Gastrocnemius medialis (tissue), 4 donors: ENCODE results near the gene SMAD2. TPM values are rescaled to one million over a fixed set of nuclear protein-coding genes. Genes with fewer than 3 reads are reported as not detected.

Source experiments
- ATAC-seq, 2 donors: fragments of 150-250 bp; one replicate each; pipeline ENCODE4 v1.9.1; 2016
- DNase-seq, 2 donors: peaks; one replicate each; pipeline ENCODE4 v3.0.0-alpha.2; 2019
- H3K27ac ChIP-seq, 4 donors: fragments of 200-600 bp; sonication (generic); 1 replicate in 1 of 4; 2 replicates in 3 of 4; pipeline ENCODE4 v1.5.1; 2016 to 2018; ENCODE audit warnings: mild to moderate bottlenecking in 2 of 4, moderate library complexity in 1 of 4
- H3K27me3 ChIP-seq, 3 donors: fragments of 200-600 bp; sonication (generic) in 2 of 3; 1 replicate in 1 of 3; 2 replicates in 2 of 3; pipeline versions ENCODE4 v1.5.1 to v1.6.0; 2016 to 2019; ENCODE audit warnings: mild to moderate bottlenecking in 1 of 3, moderate library complexity in 1 of 3
- H3K36me3 ChIP-seq, 2 donors: fragments of 200-600 bp; sonication (generic) in 1 of 2; one replicate each; pipeline ENCODE4 v1.5.1; 2017 to 2018
- H3K4me1 ChIP-seq, 2 donors: fragments of 200-600 bp; sonication (generic) in 1 of 2; one replicate each; pipeline ENCODE4 v1.5.1; 2016 to 2017; ENCODE audit warnings: mild to moderate bottlenecking in 2 of 2
- H3K4me3 ChIP-seq, 4 donors: fragments of 200-600 bp; sonication (generic) in 3 of 4; 1 replicate in 1 of 4; 2 replicates in 3 of 4; pipeline ENCODE4 v1.5.1; 2016 to 2019; ENCODE audit warnings: mild to moderate bottlenecking in 2 of 4
- H3K9me3 ChIP-seq, 3 donors: fragments of 200-600 bp; sonication (generic) in 2 of 3; 1 replicate in 1 of 3; 2 replicates in 2 of 3; pipeline ENCODE4 v1.5.1; 2016 to 2019
- CTCF ChIP-seq, 5 experiments: fragments of 450-650 bp in 3 of 5; fragments of 200-600 bp in 2 of 5; sonication (generic) in 2 of 5; IDR thresholded peaks in 4 of 5; conservative IDR thresholded peaks in 1 of 5; 1 replicate in 4 of 5; 2 replicates in 1 of 5; pipeline ENCODE4 v1.5.1; 2016 to 2019; ENCODE audit warnings: antibody characterized with exemption in 5 of 5, mild to moderate bottlenecking in 3 of 5, moderate library complexity in 3 of 5
- POLR2A ChIP-seq, 2 donors: fragments of 450-650 bp; IDR thresholded peaks; one replicate each; pipeline ENCODE4 v1.6.1; 2017; ENCODE audit warnings: antibody characterized with exemption in 2 of 2, mild to moderate bottlenecking in 2 of 2, moderate library complexity in 2 of 2
- in situ Hi-C, 4 donors: fragments of 200-750 bp; cut with MboI; loops; one replicate each; pipeline versions ENCODE4 v1.15.0 to v1.8.0; 2017; ENCODE audit warnings: low sequenced_read_pairs in 4 of 4
- intact Hi-C: fragments of 100-400 bp; cut with DNase I; formaldehyde crosslinking; loops from one replicate; pipeline ENCODE4 v1.15.1; 2023; ENCODE audit warnings: low total_unique reads
- total RNA-seq, 4 donors: library from RNA; depleted of rRNA; stranded (reverse); fragments of >200 nt; gene quantifications; one replicate each; pipeline versions ENCODE4 v1.1.0 to v1.2.3, GENCODE V29; 2016

Gene SMAD2
- total RNA-seq, 4 donors from 2014 or later: 53.6 to 67.7 (median 61.3) TPM

GRCh38 chr18:47795434-47795814 is 135.0 kb downstream of the SMAD2 start:
- Histone ChIP-seq H3K27ac (no peak overlapping the region), H3K9me3 (no peaks in the 10 kb centered on the region), H3K36me3 (no peaks in the 10 kb centered on the region), H3K4me1 (no peaks in the 10 kb centered on the region), H3K27me3 (no peaks in the 10 kb centered on the region), H3K4me3 (no peak overlapping the region)
- TF ChIP-seq CTCF (IDR thresholded peaks at IDR 0.05 in 4 of 5, conservative IDR thresholded peaks at IDR 0.05 in 1 of 5) (no peak), POLR2A (IDR thresholded peaks at IDR 0.05) (no peak)
- intact Hi-C loops (no loop called here), in situ Hi-C loops (loop anchor here in 1 of 4 donors (25.0 kb wide), 1 partner anchor 642 kb away; no protein-coding TSS in a partner anchor)
- ATAC-seq (no peak), DNase-seq (no peak)

DNA sequence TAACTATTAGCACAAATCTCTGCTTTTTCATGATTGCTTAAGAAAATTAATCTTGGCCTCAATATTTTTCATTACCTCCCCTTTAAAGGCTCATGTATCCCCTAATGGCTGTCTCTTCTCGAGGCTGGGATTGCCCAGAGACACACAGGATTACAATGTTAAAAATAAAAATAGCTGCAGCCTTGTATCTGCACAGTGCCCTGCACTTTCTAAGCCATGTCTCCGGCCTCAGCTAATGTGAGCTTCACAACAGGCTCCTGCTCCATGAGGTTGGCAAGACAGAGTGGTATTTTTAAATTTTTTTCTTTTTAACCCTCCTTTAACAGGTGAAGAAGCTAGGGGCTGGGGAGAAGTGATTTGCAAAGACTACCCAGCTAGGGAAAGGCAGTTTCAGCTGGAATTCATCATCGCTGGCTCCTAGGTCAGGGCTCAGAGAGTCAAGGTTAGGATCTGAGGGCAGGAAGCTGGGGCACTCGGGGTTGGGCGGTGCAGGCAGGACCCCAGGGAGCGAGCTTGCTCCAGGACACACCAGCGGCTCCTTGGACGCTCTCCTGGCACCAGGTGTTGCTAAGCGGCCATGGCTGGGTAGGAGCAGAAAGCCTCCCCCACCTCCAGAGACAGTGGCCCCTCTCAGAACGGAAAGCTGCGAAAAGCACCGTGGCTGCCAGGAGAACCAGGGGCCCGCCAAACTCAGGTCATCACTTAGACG is 135.6 kb downstream of the SMAD2 start:
- no peaks in the 10 kb centered on the region for H3K36me3 ChIP-seq
- H3K27ac ChIP-seq: no peak overlapping the region
- in situ Hi-C loops (loop anchor here in 1 of 4 donors (25.0 kb wide), 1 partner anchor 642 kb away; no protein-coding TSS in a partner anchor), intact Hi-C loops (no loop called here)
- no peak overlapping the region for H3K4me3 ChIP-seq
- no peak for DNase-seq
- no peaks in the 10 kb centered on the region for H3K9me3 ChIP-seq
- no peak for ATAC-seq
- no peaks in the 10 kb centered on the region for H3K4me1 ChIP-seq
- TF ChIP-seq CTCF (IDR thresholded peaks at IDR 0.05 in 4 of 5, conservative IDR thresholded peaks at IDR 0.05 in 1 of 5): no peak
- TF ChIP-seq POLR2A (IDR thresholded peaks at IDR 0.05): no peak
- H3K27me3 ChIP-seq: no peaks in the 10 kb centered on the region

DNA sequence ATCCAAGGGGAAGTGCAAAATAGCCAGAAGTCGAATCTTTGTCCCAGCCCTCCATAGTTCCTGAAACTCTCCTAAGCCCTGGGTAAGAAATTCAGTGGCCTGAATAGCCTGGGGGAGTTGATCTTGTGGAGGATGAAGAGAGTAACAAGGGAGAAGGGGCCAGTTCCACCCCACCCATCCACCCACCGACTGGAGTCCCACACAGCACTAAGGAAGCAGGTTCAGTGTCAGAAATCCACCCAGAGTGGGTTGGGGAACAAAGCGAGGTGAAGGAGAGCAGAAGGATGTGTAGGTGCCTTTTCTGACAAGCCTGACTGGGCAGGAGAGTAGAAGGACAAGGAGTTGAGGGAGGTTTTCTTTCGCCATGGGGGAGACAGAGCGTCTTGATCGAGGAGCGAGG is 136.8 kb downstream of the SMAD2 start:
- DNase-seq (no peak), ATAC-seq (no peak)
- Histone ChIP-seq H3K27me3 (no peaks in the 10 kb centered on the region), H3K36me3 (no peaks in the 10 kb centered on the region), H3K9me3 (no peaks in the 10 kb centered on the region), H3K27ac (no peak overlapping the region), H3K4me3 (no peak overlapping the region), H3K4me1 (no peaks in the 10 kb centered on the region)
- TF ChIP-seq CTCF (IDR thresholded peaks at IDR 0.05 in 4 of 5, conservative IDR thresholded peaks at IDR 0.05 in 1 of 5): no peak
- TF ChIP-seq POLR2A (IDR thresholded peaks at IDR 0.05): no peak
- in situ Hi-C loops (loop anchor here in 1 of 4 donors (25.0 kb wide), 1 partner anchor 644 kb away; no protein-coding TSS in a partner anchor), intact Hi-C loops (no loop called here)

- intact Hi-C loops: no loop called here
- no peak for TF ChIP-seq CTCF (IDR thresholded peaks at IDR 0.05 in 4 of 5, conservative IDR thresholded peaks at IDR 0.05 in 1 of 5)
- TF ChIP-seq POLR2A (IDR thresholded peaks at IDR 0.05): no peak
- Histone ChIP-seq H3K36me3 (no peaks in the 10 kb centered on the region), H3K27me3 (no peaks in the 10 kb centered on the region), H3K4me1 (no peaks in the 10 kb centered on the region), H3K4me3 (no peak overlapping the region), H3K9me3 (no peaks in the 10 kb centered on the region), H3K27ac (no peak overlapping the region)
- DNase-seq (no peak), ATAC-seq (no peak)
- in situ Hi-C loops: loop anchor here in 1 of 4 donors (25.0 kb wide), 1 partner anchor 646 kb away; no protein-coding TSS in a partner anchor
Observed at GRCh38 chr18:47791461-47791985, 138.9 kb downstream of the SMAD2 start.
